Astrocyte of the spinal cord (primary cell): ENCODE data around the gene PITPNC1.
"Not testable (repeated sequence)": the region's sequence is repeated elsewhere in the genome, so short reads cannot be mapped to it uniquely, and the experiment has no call there.

Source experiments
- DNase-seq: peaks from one replicate; pipeline ENCODE4 v3.0.0; 2011; ENCODE audit warnings: low read depth, low spot score
- H3K4me3 ChIP-seq: 2 replicates; pipeline ENCODE4 v1.5.1; 2011; ENCODE audit warnings: low read depth, mild to moderate bottlenecking, low read length, moderate library complexity
- in situ Hi-C: cut with HindIII; loops from 2 replicates; pipeline ENCODE4 v1.10.0; 2017; ENCODE audit warnings: low sequenced_read_pairs
- TF ChIP-seq, protein P1 (sequence below): IDR thresholded peaks from 2 replicates; pipeline ENCODE4 v1.5.1; 2012; ENCODE audit warnings: low read depth, mild to moderate bottlenecking, low read length, inconsistent platforms

The PITPNC1 gene

DNA sequence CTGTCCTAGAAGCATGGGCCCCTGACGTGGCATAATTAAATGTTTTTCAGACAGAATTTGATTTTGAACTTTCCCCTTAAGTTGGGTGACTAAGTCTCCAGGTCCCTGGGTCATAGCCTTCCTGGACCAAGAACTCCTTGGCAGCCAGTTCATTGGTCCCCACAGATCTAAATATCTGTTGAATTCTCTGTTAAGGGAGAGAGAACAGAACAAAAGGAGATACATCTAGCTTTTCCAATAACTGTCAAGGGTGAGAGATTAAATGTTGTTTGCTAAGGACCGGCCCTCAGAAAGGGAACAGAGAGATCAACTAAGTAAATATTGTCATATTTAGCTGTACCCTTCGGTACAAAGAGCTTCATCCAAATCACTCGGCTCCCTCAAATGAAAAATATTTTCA, 262.5 kb downstream of the PITPNC1 start:
- TF ChIP-seq, protein P1, sequence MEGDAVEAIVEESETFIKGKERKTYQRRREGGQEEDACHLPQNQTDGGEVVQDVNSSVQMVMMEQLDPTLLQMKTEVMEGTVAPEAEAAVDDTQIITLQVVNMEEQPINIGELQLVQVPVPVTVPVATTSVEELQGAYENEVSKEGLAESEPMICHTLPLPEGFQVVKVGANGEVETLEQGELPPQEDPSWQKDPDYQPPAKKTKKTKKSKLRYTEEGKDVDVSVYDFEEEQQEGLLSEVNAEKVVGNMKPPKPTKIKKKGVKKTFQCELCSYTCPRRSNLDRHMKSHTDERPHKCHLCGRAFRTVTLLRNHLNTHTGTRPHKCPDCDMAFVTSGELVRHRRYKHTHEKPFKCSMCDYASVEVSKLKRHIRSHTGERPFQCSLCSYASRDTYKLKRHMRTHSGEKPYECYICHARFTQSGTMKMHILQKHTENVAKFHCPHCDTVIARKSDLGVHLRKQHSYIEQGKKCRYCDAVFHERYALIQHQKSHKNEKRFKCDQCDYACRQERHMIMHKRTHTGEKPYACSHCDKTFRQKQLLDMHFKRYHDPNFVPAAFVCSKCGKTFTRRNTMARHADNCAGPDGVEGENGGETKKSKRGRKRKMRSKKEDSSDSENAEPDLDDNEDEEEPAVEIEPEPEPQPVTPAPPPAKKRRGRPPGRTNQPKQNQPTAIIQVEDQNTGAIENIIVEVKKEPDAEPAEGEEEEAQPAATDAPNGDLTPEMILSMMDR: no peak
- DNase-seq: no peak
- in situ Hi-C loops: no loop called here
- no peak overlapping the region for H3K4me3 ChIP-seq

GRCh38 chr17:67639979-67640378, 262.9 kb downstream of the PITPNC1 start:
- in situ Hi-C loops: no loop called here
- DNase-seq: no peak
- H3K4me3 ChIP-seq: no peak overlapping the region
- TF ChIP-seq, protein P1: no peak

DNA sequence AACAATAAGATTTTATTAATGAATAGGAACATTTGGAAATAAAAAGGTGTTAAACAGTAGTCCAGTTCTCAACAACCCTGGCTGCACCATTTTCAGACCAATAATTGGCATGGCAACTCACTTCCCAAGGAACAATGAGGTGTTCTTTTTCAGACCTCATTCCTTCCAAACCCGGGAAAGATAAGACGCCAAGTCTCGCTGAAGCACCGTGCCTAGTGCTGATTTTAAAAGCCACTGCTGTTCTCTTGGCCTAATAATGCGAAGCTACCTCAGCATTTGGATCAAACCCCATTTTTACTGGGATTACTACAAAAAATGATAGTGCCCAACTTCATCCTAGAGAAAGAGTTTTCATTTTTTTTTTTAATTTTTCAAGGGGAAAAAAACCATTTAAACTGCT, 265.4 kb downstream of the PITPNC1 start:
- no peak for DNase-seq
- no peak overlapping the region for H3K4me3 ChIP-seq
- TF ChIP-seq, protein P1: no peak
- in situ Hi-C loops: no loop called here

- DNase-seq: no peak
- in situ Hi-C loops: no loop called here
- TF ChIP-seq, protein P1: no peak
- H3K4me3 ChIP-seq: no peak overlapping the region
These were observed 267.0 kb downstream of the PITPNC1 start for GRCh38 chr17:67644061-67644460.

GRCh38 chr17:67645195-67645594, 268.1 kb downstream of the PITPNC1 start:
- DNase-seq, in situ Hi-C loops, H3K4me3 ChIP-seq: not testable (repeated sequence)

DNA sequence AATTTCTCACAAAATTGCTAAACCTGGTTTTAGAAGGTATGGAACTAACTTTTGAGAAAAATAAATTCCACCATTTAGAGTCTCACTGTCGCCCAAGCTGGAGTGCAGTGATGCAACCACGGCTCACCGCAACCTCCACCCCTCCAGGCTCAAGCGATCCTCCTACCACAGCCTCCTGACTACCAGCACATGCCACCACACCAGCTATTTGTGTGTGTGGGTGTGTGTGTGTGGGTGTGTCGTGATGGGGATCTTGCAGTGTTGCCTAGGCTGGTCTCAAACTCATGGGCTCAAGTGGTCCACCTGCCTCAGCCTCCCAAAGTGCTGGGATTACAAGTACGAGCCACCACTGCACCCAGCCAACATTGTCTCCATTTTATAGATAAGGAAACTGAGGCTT, 269.4 kb downstream of the PITPNC1 start:
- H3K4me3 ChIP-seq: no peak overlapping the region
- no peak for DNase-seq
- TF ChIP-seq, protein P1: no peak
- in situ Hi-C loops: no loop called here

- no peak for DNase-seq
- in situ Hi-C loops: no loop called here
- H3K4me3 ChIP-seq: no peak overlapping the region
- TF ChIP-seq, protein P1: no peak
These were observed 270.4 kb downstream of the PITPNC1 start for GRCh38 chr17:67647482-67647881.
